Stimulated activated CD8-positive, alpha-beta memory T cell treated with anti-CD3 and anti-CD28 coated beads, Interleukin-7, amount 100 ng/mL, for 1 hour (primary cell): ENCODE measurements around the gene OLR1.
"Not testable (repeated sequence)": the region's sequence is repeated elsewhere in the genome, so short reads cannot be mapped to it uniquely, and the experiment has no call there.

Source experiments
- DNase-seq, 2 donors: peaks; one replicate each; pipeline ENCODE4 v3.0.0-alpha.2; 2020; ENCODE audit warnings: low read depth in 2 of 2

The OLR1 gene

GRCh38 chr12:10190558-10191388 lies 18.8 kb upstream of the OLR1 start:
- DNase-seq, result peak in 1 of 2 donors; percentile 10

- DNase-seq, result no peak
These were observed 17.7 kb upstream of the OLR1 start for GRCh38 chr12:10189653-10190052.

- not testable (repeated sequence) for DNase-seq
These were observed 15.0 kb upstream of the OLR1 start for GRCh38 chr12:10186958-10187357.

GRCh38 chr12:10186299-10186698 lies 14.4 kb upstream of the OLR1 start:
- DNase-seq, result no peak

- no peak for DNase-seq
These were observed 12.4 kb upstream of the OLR1 start for GRCh38 chr12:10184261-10184843.

GRCh38 chr12:10182354-10183049 lies 10.6 kb upstream of the OLR1 start:
- DNase-seq, result no peak

GRCh38 chr12:10179776-10180181 lies 7.8 kb upstream of the OLR1 start:
- DNase-seq, result no peak

- DNase-seq, result no peak
These were observed 6.9 kb upstream of the OLR1 start, which contains the start of gene TMEM52B for GRCh38 chr12:10178821-10179220. TSS of gene TMEM52B (plus strand) at chr12:10179032. CDS start at chr12:10179575, 543 bp downstream.

GRCh38 chr12:10175846-10176636 lies 4.1 kb upstream of the OLR1 start:
- DNase-seq, result no peak

GRCh38 chr12:10174986-10175614 lies 3.2 kb upstream of the OLR1 start:
- no peak for DNase-seq

GRCh38 chr12:10170216-10170615 lies 1.7 kb downstream of the OLR1 start:
- no peak for DNase-seq

- DNase-seq, result no peak
These were observed 2.8 kb downstream of the OLR1 start for GRCh38 chr12:10169104-10169503.

GRCh38 chr12:10167599-10167998 lies 4.3 kb downstream of the OLR1 start:
- no peak for DNase-seq

- DNase-seq, result no peak
These were observed 6.5 kb downstream of the OLR1 start for GRCh38 chr12:10165421-10165820.

- no peak for DNase-seq
These were observed 8.8 kb downstream of the OLR1 start for GRCh38 chr12:10163084-10163483.

GRCh38 chr12:10160617-10161385 lies 11.1 kb downstream of the OLR1 start:
- no peak for DNase-seq

GRCh38 chr12:10159280-10159679 lies 12.7 kb downstream of the OLR1 start:
- no peak for DNase-seq

GRCh38 chr12:10158406-10158805 lies 13.5 kb downstream of the OLR1 start:
- no peak for DNase-seq

GRCh38 chr12:10155966-10156365 lies 16.0 kb downstream of the OLR1 start:
- no peak for DNase-seq

GRCh38 chr12:10154145-10154496 lies 17.8 kb downstream of the OLR1 start:
- DNase-seq, result no peak
